ENCODE results near the gene RFX4. TPM values are rescaled to one million over a fixed set of nuclear protein-coding genes. Genes with fewer than 3 reads are reported as not detected.
A peak's percentile ranks its signal among the peaks of the same experiment; 100 is the strongest.

RFX4 gene
- total and polyA plus RNA-seq, 2 of the 13 experiments (the other 11 are each of a cell fraction or from before 2014, with no cell fraction given) = not detected

GRCh38 chr12:106585105-106585520 is 2.3 kb downstream of the RFX4 start (continued):
- TF ChIP-seq HNF4G (IDR thresholded peaks at IDR 0.05; ENCODE audit: borderline replicate concordance, low read depth, low read length) (no peak), HNF4G (CRISPR knock-in tag; IDR thresholded peaks at IDR 0.05; ENCODE audit: borderline replicate concordance, low read depth) (no peak), POGK (CRISPR knock-in tag; conservative IDR thresholded peaks at IDR 0.05) (no peak), ARHGAP35 (CRISPR knock-in tag; IDR thresholded peaks at IDR 0.05; ENCODE audit: borderline replicate concordance) (no peak), HNF4A (CRISPR knock-in tag; IDR thresholded peaks at IDR 0.05) (no peak)

- intact Hi-C loops (cut with micrococcal nuclease; ENCODE audit: unreplicated experiment) = no loop called here
- H3K27me3 ChIP-seq (ENCODE audit: control insufficient read depth in 1 of 2, insufficient read depth in 2 of 2, low read length in 2 of 2) = peaks cover 20 to 81% of the 10 kb centered on the region in 2 experiments
Observed at GRCh38 chr12:106585521-106586277, 2.9 kb downstream of the RFX4 start.

More at GRCh38 chr12:106585521-106586277, 2.9 kb downstream of the RFX4 start:
- peak; percentile 99 for TF ChIP-seq ZNF800 (CRISPR knock-in tag; IDR thresholded peaks at IDR 0.05)
- TF ChIP-seq HNRNPLL (IDR thresholded peaks at IDR 0.05; ENCODE audit: low read depth, low read length, poor library complexity, severe bottlenecking) = peak; percentile 31
- no peak for TF ChIP-seq ZNF567 (CRISPR knock-in tag; IDR thresholded peaks at IDR 0.05; ENCODE audit: borderline replicate concordance)
- no peak for TF ChIP-seq ARID2 (CRISPR knock-in tag; IDR thresholded peaks at IDR 0.05; ENCODE audit: borderline replicate concordance)
- TF ChIP-seq ZMYM2 (CRISPR knock-in tag; IDR thresholded peaks at IDR 0.05) = no peak
- WGBS (ENCODE audit: low lambda C conversion rate) = 32% methylated on average over 24 of the region's 63 CpGs
- BruUV-seq (replicated peaks) = no TSS peak
- DNase-seq (ENCODE audit: low spot score) (no peak), FAIRE-seq (no peak), ATAC-seq (peak; percentile 36)
- peak overlapping the region in 1 of 3 experiments; percentile 18; a peak in 1 of 6 replicates for H3K4me3 ChIP-seq (replicated peaks in 1 of 3; ENCODE audit: insufficient read depth in 1 of 3, low read depth in 2 of 3, low read length in 3 of 3)
- no peaks in the 10 kb centered on the region for H3K79me2 ChIP-seq (ENCODE audit: insufficient read depth, low read length)
- no peak overlapping the region for H3K9ac ChIP-seq (ENCODE audit: insufficient read depth, low read depth, low read length)
- POLR2A ChIA-PET = no interaction called here
- no peaks in the 10 kb centered on the region for H3K9me3 ChIP-seq (ENCODE audit: low read length)
- in situ Hi-C loops (cut with HindIII; ENCODE audit: extremely low pct_ligation_motif_present, low pct_unique_long_range_greater_than_20kb) = no loop called here
- CTCF ChIA-PET (ENCODE audit: low intra/inter-chr PET ratio, low total read pairs) = no interaction called here
- no peak overlapping the region for H3K27ac ChIP-seq (ENCODE audit: extremely low read length, insufficient read depth, low read length)
- no peaks in the 10 kb centered on the region for H3K36me3 ChIP-seq (replicated peaks in 1 of 2; ENCODE audit: control insufficient read depth in 1 of 2, insufficient read depth in 2 of 2, low read length in 2 of 2)
- H3K4me1 ChIP-seq (ENCODE audit: insufficient read depth, low read length) = no peaks in the 10 kb centered on the region
- no peak overlapping the region for H2AFZ ChIP-seq (ENCODE audit: low read length)
- H4K20me1 ChIP-seq (ENCODE audit: insufficient read depth, low read length) = no peaks in the 10 kb centered on the region
- peak overlapping the region; percentile 23; the same call in 1 of the 2 replicates for H3K4me2 ChIP-seq (ENCODE audit: low read depth, low read length)
